NB4 (cell line): ENCODE data around the gene PRG3.

ENCODE experiments used
- POLR2A ChIP-seq: IDR thresholded peaks from 2 replicates; pipeline ENCODE4 v1.6.1; 2011; ENCODE audit warnings: mild to moderate bottlenecking; ENCODE audit not compliant: insufficient read length; ENCODE audit errors: extremely low read depth
- TF ChIP-seq, protein P1 (sequence below): IDR thresholded peaks from one replicate; pipeline ENCODE4 v1.5.1; 2012; ENCODE audit warnings: low read depth, low read length

DNA sequence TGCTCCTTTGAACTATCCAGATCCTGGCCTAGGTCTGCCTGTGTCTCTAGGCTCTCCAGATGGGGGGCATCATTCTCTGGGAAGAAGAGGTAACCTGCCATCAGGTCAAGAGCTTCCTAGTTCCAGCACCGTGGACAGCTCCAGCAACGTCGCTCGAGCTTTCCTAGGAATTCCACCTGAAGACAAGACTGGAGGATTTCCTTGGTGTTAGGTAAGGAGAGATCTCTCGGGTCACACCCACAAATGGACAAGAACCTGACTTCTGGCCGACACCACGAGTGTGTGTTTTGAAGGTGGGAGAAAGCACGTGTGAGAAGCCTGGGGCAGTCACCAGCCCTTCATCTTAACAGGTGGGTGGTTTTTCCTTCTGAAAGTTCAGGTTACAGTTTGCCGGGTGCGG is 1.2 kb downstream of the PRG3 start:
- TF ChIP-seq, protein P1, sequence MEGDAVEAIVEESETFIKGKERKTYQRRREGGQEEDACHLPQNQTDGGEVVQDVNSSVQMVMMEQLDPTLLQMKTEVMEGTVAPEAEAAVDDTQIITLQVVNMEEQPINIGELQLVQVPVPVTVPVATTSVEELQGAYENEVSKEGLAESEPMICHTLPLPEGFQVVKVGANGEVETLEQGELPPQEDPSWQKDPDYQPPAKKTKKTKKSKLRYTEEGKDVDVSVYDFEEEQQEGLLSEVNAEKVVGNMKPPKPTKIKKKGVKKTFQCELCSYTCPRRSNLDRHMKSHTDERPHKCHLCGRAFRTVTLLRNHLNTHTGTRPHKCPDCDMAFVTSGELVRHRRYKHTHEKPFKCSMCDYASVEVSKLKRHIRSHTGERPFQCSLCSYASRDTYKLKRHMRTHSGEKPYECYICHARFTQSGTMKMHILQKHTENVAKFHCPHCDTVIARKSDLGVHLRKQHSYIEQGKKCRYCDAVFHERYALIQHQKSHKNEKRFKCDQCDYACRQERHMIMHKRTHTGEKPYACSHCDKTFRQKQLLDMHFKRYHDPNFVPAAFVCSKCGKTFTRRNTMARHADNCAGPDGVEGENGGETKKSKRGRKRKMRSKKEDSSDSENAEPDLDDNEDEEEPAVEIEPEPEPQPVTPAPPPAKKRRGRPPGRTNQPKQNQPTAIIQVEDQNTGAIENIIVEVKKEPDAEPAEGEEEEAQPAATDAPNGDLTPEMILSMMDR, result no peak
- no peak for TF ChIP-seq POLR2A
